A673 (cell line): ENCODE data around the gene DTL.

Experiments
- CTCF ChIP-seq: fragments of 300-800, 200-600 bp; sonication (generic); conservative IDR thresholded peaks from 2 replicates; pipeline ENCODE4 v1.5.1; 2017; ENCODE audit warnings: low read depth, mild to moderate bottlenecking, antibody characterized with exemption, low read length, moderate library complexity, mixed read lengths
- EZH2 ChIP-seq: fragments of 200-600 bp; sonication (generic); IDR thresholded peaks from 2 replicates; pipeline ENCODE4 v1.6.1; 2017; ENCODE audit warnings: borderline replicate concordance, low read depth, mild to moderate bottlenecking, mixed read lengths, antibody characterized with exemption, low read length; ENCODE audit not compliant: poor library complexity, severe bottlenecking

DNA sequence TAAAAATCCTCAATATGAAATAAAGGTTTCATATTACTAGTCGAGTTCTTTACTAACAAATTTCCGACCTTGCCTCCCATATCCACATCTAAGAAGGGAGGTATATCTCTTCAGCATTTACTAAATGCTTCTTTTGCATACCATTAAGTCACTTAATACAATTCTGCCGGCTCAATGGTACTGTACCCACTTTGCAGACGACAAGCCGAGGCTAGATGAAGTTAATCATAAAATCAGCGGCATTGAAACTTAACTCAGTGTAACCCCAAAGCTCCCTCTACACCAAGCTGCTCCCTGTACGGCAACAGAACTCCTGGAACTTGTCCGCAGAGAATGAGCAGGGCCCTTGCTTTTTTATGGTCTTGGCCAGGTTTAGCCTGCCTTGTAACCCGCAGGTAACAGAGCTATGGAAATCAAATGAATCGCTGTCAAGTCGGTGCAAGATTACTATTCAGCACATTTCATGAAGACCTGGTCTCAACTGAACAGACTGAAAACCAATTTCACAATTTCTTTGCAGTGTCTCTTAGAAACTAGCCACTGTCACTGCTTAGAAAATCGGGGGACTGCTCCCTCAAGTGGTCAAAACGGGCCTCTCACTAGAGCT lies 929 bp upstream of the DTL start:
- TF ChIP-seq CTCF (no peak), EZH2 (no peak)
